ENCODE data around the gene SNCA.

- no peak for TF ChIP-seq CTCF (IDR thresholded peaks at IDR 0.05)
- TF ChIP-seq POLR2A (IDR thresholded peaks at IDR 0.05), result no peak
Measured at GRCh38 chr4:89744914-89745313, 92.0 kb downstream of the SNCA start.
